GM12874 (cell line): ENCODE results near the gene KCTD14.

ENCODE experiments used
- TF ChIP-seq, protein P1 (sequence below): IDR thresholded peaks from 2 replicates; pipeline ENCODE4 v1.5.1; 2011; ENCODE audit warnings: low read depth, mild to moderate bottlenecking, control low read depth, low read length, moderate library complexity; ENCODE audit not compliant: insufficient read depth

KCTD14 gene

DNA sequence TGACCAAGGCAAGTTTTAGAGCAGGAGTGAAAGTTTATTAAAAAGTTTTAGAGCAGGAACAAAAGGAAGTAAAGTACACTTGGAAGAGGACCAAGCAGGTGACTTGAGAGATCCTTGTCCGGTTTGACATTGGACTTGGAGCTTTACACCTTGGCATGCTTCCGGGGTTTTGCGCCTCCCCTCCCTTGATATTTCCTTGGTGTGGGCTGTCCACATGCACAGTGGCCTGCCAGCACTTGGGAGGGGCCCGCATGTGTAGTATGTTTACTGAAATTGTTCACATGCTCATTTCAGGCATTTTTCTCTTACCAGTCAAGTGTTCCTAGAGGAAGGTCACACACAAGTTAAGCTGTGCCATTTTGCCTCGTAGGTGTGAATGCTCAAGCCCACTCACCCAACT, 21.6 kb upstream of the KCTD14 start:
- TF ChIP-seq, protein P1, sequence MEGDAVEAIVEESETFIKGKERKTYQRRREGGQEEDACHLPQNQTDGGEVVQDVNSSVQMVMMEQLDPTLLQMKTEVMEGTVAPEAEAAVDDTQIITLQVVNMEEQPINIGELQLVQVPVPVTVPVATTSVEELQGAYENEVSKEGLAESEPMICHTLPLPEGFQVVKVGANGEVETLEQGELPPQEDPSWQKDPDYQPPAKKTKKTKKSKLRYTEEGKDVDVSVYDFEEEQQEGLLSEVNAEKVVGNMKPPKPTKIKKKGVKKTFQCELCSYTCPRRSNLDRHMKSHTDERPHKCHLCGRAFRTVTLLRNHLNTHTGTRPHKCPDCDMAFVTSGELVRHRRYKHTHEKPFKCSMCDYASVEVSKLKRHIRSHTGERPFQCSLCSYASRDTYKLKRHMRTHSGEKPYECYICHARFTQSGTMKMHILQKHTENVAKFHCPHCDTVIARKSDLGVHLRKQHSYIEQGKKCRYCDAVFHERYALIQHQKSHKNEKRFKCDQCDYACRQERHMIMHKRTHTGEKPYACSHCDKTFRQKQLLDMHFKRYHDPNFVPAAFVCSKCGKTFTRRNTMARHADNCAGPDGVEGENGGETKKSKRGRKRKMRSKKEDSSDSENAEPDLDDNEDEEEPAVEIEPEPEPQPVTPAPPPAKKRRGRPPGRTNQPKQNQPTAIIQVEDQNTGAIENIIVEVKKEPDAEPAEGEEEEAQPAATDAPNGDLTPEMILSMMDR = no peak

DNA sequence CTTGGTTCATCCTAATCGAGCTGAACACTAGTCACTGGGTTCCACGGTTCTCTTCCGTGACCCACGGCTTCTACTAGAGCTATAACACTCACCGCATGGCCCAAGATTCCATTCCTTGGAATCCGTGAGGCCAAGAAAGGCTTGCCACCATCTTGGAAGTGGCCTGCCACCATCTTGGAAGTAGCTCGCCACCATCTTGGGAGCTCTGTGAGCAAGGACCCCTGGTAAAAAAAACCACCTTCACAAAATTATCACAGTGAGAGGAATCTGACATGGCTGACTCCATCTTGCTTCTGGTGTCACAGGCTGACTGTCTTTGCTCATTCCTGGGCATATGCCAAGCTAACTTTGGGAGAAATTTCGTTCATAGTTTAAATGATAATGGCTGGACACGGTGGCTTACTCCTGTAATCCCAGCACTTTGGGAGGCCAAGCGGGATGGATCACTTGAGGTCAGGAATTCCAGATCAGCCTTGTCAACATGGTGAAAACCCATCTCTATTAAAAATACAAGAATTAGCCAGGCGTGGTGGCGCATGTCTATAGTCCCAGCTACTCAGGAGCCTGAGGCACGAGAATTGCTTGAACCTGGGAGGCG, 18.9 kb upstream of the KCTD14 start:
- TF ChIP-seq, protein P1 = no peak

DNA sequence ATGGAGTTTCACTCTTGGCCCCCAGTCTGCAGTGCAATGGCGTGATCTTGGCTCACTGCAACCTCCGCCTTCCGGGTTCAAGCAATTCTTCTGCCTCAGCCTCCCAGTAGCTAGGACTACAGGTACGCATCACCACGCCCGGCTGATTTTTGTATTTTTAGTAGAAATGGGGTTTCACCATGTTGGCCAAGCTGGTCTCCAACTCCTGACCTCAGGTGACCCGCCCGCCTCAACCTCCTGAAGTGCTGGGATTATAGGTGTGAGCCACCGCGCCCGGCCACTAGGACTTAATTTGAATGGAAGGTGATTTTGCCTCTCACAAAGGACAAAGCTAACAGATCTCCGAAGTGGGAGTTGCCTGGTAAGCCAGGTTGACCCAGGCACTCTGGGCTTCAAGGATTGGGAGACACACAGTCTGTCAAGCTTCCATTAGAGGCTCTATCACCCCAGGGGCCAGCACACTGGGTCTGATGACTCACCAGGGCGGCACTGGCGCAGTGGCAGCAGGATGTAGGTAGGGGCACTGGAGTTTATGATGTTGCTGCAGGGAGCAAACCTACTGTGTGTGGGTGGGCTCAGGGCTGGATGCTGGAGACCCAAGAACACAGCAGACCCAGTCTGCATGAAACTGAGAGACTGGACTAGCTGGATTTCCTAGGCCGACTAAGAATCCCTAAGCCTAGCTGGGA, 17.8 kb upstream of the KCTD14 start:
- TF ChIP-seq, protein P1 = no peak

DNA sequence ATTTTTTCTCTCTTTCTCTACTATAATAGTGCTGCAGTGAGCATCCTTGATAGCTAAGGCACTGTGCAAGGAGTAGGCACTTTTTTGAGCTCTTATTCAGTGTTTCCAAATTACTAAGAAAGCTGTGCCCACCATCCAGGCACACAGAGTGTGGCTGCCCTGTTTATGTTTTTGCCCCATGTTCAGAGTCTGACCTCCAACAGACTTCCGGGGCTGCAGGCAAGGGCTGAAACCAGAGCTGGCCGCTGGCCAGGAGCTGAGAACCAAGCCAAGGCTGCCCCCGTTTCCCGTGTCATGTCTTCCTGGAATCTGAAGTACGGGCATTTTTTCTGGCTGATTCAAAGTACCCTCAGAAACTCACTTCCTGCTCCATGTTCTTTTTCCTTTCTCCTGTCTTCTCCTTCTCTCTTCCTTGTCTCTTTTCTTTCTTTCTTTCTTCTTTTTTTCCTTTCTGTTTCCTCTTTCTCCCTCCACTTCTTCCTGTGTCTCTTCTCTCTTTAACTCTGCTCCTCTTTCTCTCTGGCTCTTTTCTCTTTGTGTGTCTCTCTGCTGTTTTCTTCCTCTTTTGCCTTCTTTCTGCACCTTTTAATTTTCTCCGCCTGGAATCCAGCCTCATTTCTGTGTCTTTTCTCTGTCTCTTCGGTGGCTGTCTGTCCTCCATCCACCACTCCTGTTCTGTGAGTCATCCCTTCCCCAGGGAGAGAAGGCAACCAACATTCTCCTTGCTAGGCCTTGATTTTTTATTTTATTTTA, 17.0 kb upstream of the KCTD14 start:
- TF ChIP-seq, protein P1 = no peak

DNA sequence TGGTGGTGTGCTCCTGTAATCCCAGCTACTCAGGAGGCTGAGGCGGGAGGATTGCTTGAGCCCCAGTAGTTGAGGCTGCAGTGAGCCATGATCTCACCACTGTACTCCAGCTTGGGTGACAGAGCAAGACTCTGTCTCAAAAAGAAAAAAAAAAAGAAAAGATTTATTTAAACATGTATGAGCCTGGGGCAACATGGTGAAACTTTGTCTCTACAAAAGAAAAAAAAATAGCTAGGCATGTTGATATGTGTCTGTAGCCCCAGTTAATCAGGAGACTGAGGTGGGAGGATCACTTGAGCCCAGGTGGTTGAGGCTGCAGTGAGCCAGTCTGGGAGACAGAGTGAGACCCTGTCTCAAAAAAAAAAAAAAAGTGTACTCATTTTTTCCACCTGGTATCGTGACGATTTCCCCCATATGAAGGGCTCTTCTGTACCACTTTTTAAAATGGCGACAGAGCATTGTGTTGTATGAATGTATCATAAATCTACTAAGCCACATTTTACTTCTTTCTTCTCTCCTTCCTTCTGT, 16.4 kb upstream of the KCTD14 start:
- TF ChIP-seq, protein P1 = no peak

DNA sequence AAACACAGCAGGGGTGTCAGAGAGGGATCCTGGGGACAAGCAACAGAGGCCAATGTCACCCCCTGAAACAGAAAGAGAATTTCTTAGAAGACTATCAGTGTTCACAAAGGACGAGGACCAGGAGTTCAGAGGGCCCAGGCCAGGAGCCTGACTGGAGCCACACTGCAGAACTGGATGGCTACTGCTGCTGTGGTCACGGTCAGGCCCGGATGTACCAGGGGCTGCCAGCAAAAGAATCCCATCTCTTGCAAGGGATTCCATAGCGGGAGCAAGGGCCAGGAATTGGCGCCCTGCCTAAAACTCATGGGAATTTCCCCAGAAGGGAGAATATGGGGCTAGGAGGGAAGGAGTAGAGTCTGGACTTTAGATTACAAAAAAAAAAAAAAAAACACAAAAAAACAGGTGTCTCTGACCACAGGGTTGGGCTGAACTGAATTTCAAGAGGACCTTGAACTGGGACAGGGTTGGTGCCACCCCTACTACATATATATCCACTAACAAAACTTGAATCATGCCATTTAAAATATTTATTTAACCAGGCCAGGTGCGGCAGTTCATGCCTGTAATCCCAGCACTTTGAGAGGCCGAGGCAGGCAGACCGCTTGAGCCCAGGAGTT, 15.7 kb upstream of the KCTD14 start:
- TF ChIP-seq, protein P1 = no peak
